HG02852 (cell line): ENCODE results near the gene SUPT3H.

Experiments
- ATAC-seq: cut with Tn5 transposase; IDR thresholded peaks from one replicate; pipeline ENCODE4 v1.9.1; 2021; ENCODE audit warnings: mild to moderate bottlenecking, moderate library complexity; ENCODE audit not compliant: unreplicated experiment

Gene SUPT3H

GRCh38 chr6:45265246-45265645, 112.5 kb downstream of the SUPT3H start:
- no peak for ATAC-seq

GRCh38 chr6:45260696-45261095, 117.0 kb downstream of the SUPT3H start:
- ATAC-seq = no peak

- no peak for ATAC-seq
Measured at GRCh38 chr6:45256697-45257695, 120.7 kb downstream of the SUPT3H start.

GRCh38 chr6:45255434-45255833, 122.3 kb downstream of the SUPT3H start:
- ATAC-seq = no peak

DNA sequence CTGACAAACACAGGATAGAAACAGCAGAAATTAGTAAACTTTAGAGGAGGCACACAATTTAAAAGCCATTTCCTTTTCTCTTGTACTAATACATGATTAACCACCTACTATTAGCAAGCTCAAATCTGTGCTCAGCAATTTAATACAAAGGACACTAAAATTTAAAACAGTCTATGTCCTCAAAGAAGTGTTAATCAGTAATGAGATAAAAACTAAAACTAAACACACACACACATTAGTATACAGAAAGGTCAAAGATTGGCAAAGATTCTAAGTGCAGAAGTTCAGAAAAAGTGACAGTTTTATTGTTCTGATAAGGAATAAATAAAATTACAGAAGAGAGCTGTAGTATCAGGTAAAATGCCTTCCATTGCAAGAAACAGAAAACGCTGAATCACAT, 123.5 kb downstream of the SUPT3H start:
- ATAC-seq = no peak

DNA sequence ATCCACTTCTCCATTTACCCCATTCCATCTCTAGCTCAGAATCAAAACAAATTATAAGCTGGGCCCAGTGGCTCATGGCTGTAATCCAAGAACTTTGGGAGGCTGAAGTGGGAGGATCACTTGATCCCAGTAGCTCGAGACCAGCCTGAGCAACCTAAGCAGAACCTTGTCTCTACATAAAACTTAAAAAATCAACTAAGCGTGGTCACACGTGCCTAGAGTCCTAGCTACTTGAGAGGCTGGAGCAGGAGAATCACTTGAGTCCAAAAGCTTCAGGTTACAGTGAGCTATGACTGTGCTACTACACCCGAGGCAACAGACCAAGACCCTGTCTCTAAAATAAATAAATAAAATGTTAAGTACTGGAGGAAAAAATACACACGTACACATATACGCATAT, 124.3 kb downstream of the SUPT3H start:
- ATAC-seq = no peak

DNA sequence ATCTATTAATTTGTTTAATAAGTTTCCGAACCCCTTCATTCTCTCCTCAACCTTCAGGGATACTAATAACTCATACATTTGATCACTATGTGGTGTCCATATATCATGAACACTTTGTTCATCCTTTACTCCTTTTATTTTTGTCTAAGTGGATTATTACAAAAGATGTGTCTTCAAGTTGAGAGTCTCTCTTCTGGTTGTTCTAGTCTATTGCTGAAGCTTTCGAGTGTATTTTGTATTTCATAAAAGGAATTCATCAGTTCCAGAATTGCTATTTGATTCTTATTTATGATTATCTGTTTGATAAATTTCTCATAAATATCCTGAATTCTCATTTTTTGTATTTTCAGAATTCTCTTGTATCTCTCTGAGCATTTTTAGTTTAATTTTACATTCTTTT, 146.1 kb downstream of the SUPT3H start:
- no peak for ATAC-seq

- no peak for ATAC-seq
Measured at GRCh38 chr6:45229416-45229815, 148.3 kb downstream of the SUPT3H start.

GRCh38 chr6:45226081-45226480, 151.7 kb downstream of the SUPT3H start:
- ATAC-seq = no peak

DNA sequence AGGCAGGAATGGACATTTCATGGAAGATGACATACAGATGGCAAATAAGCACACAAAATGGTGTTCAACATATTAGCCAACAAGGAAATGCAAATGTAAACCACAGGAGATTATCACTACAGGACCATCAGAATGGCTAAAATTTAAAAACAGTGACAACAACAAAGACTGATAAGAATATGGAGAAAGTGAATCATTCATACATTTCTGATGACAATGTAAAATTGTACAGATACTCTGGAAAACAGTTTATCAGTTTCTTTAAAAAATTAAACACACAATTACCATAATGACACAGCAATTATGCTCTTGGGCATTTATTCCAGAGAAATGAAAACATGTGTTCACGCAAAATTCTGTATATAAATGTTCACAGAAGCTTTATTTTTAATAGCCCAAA, 155.4 kb downstream of the SUPT3H start:
- no peak for ATAC-seq

DNA sequence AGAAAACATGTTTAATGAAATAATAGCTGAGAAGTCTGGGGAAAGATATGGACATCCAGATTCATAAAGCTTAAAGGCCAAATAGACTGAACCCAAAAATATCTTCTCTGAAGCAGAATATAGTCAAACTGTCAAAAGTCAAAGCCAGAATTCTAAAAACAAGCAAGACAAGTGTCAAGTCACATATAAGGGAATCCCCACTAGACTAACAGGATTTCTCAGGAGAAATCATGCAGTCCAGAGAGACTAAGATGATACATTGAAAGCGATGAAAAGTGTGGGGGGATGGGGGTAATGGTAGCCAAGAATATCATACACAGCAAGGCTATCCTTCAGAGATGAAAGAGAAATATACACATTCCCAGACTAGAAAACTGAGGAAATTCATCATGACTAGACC, 162.0 kb downstream of the SUPT3H start:
- ATAC-seq = no peak

- ATAC-seq = no peak
Measured at GRCh38 chr6:45212976-45213375, 164.8 kb downstream of the SUPT3H start.

DNA sequence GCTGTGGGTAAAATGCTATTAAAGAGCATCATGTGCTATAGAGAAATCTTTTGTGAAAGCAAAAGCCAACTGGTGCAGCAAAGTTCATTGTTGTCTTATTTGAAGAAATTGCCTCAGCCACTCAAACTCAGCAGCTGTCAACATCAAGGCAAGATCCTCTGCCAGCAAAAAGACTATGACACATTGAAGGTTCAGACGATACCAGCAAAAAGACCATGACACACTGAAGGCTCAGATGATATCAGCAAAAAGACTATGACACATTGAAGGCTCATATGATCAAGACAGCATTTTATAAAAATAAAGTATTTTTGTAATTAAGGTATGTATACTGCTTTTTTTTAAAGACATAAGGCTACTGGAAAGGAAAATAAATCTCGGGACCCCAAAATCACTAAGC, 168.0 kb downstream of the SUPT3H start:
- no peak for ATAC-seq

DNA sequence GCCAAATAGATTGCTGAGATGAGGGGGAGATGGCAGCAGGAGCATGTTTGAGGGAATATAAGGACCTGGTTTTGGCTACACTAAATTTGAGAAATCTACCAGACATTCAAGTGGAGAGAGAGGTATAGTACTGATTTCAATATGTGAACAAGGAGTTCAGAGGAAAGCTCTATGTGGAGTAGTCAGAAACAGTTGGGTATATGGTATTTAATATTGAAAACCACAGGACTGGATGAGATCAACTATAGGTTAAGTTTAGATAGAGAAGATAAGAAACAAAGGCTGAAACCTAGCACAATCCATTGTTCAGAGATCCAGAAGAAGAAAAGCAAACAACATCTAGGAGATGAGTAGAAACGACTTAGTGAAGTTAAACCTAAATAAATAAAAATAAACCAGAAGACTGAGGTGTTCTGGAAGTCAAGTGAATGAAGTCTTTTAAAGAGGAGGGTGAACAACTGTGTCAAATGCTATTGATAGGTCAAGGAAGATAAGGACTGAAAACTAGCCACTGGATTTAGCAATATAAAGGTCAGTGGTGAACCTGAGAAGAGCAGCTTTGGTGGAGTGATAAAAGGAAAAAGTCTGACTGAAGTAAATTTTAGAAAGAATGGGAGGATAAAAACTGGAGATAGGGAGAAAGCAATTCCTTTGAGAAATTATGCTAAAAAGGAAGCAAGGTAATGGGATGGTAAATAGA, 170.8 kb downstream of the SUPT3H start:
- no peak for ATAC-seq

DNA sequence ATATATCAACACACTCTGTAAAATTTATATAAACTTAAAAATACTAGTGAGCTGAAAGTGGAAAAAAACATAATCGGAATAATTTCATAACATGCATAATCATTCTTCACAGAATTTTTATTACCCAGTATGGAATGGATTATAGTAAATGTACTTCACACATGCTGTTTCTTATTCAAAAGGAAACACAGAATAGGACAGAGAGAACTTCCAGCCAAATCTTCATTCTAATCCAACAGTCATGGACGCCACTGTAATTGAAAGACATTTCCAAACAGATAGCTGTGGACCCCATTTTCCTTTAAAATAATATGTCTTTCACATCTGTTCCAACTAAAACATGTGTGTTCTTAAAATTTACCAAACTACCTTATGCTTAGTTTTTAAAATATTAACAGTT, 176.2 kb downstream of the SUPT3H start:
- ATAC-seq = no peak

DNA sequence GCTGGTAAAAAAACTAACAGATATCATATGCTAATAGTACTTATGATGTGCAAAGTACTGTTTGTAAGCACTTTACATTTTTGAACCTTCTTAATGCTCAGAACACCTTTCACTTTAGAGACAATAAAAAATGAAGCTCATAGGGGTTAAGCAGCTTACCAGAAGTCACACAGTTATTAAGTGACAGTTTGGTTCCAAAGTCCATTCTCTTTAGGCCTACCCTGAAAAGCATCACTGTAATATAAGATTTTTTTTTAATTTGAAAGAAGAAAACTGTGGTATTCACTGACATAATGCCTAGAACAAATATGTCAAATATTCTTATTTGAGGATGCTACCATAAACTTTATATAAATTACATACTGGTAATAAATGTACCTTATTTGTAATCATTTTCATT, 177.2 kb downstream of the SUPT3H start:
- no peak for ATAC-seq

DNA sequence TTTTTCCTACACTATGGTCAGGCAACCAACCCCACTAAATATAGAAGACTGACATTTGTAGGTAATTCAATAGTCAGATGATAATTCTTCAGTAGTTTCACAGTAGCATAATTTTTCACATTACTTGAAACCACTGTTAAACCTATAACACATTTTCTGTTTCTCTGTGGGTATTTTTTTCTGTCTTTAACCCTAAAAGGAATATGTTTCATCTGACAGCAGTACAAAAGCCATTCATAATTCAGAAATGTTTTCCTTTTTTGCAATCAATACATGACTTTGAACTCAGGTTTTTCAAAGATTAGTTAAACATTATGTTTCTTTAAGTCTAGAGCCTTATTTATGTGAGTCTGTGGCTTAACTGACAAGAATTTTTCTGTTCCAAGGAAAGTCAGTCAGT, 178.2 kb downstream of the SUPT3H start:
- ATAC-seq = no peak

- no peak for ATAC-seq
Measured at GRCh38 chr6:45196121-45196520, 181.6 kb downstream of the SUPT3H start.

GRCh38 chr6:45195137-45195536, 182.6 kb downstream of the SUPT3H start:
- no peak for ATAC-seq

GRCh38 chr6:45192556-45192955, 185.2 kb downstream of the SUPT3H start:
- no peak for ATAC-seq

DNA sequence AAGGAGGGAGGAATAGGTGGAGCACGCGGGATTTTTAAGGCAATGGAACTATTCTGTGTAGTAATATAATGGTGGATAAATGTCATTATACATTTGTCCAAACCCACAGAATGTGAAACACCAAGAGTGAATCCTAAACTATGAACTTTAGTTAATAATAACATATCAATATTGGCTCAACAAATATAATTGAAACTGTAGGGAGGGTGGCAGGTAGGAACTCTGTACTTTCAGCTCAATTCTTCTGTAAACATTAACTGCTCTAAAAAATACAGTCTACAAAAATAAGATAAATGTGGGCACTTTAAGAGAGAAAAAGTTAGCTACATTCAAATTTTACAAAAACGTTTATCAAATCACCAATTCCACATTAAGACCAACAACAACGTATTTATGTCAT, 186.3 kb downstream of the SUPT3H start:
- no peak for ATAC-seq

DNA sequence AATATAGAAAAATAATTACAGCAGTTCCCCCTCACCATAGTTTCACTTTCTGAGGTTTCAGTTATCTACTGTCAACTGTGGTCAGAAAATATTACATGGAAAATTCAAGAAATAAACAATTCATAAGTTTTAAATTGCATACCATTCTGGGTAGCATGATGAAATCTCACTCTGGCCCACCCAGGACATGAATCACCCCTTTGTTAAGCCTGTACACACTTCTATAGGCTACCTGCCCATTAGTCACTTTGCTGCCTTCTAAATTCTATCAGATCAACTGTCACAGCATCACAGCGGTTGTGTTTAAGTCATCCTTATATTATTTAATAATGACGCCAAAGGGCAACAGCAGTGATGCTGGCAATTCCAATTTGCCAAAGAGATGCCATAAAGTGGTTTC, 189.9 kb downstream of the SUPT3H start:
- ATAC-seq = no peak
